ENCODE measurements around the gene MYLK4. TPM values are rescaled to one million over a fixed set of nuclear protein-coding genes. Genes with fewer than 3 reads are reported as not detected.

MYLK4 gene
- total RNA-seq, 4 donors from 2014 or later = 0.41 to 0.79 (median 0.67) TPM

- TF ChIP-seq POLR2AphosphoS5 (IDR thresholded peaks at IDR 0.05) = no peak
- no peak for TF ChIP-seq POLR2A (IDR thresholded peaks at IDR 0.05)
- no peak for TF ChIP-seq EP300 (IDR thresholded peaks at IDR 0.05; ENCODE audit: low read depth)
- TF ChIP-seq CTCF (IDR thresholded peaks at IDR 0.05) = no peak
- no peaks in the 10 kb centered on the region for H3K36me3 ChIP-seq
These were observed 98.8 kb downstream of the MYLK4 start for GRCh38 chr6:2651961-2652360.

GRCh38 chr6:2651536-2651935 lies 99.2 kb downstream of the MYLK4 start:
- 80 to 81% methylated on average over 1 of the region's 1 CpG for WGBS, 2 donors (ENCODE audit: low coverage in 1 of 2)
- TF ChIP-seq POLR2AphosphoS5 (IDR thresholded peaks at IDR 0.05) (no peak), CTCF (IDR thresholded peaks at IDR 0.05) (no peak), EP300 (IDR thresholded peaks at IDR 0.05; ENCODE audit: low read depth) (no peak), POLR2A (IDR thresholded peaks at IDR 0.05) (no peak)
- DNase-seq = no peak

More at GRCh38 chr6:2651961-2652360, 98.8 kb downstream of the MYLK4 start:
- WGBS, 2 donors (ENCODE audit: low coverage in 1 of 2) = 81 to 100% methylated on average over 3 of the region's 3 CpGs
- intact Hi-C loops (cut with DNase I; ENCODE audit: low total_unique reads) (no loop called here), in situ Hi-C loops (cut with MboI; ENCODE audit: low pct_ligation_motif_present in 1 of 4, low pct_unique_long_range_greater_than_20kb in 1 of 4, low sequenced_read_pairs in 3 of 4) (no loop called here)
- Histone ChIP-seq H3K9me3 (no peaks in the 10 kb centered on the region), H3K27me3 (peaks cover 12% of the 10 kb centered on the region), H3K4me1 (no peaks in the 10 kb centered on the region), H3K4me3 (no peak overlapping the region), H3K27ac (no peak overlapping the region)
- DNase-seq = no peak

GRCh38 chr6:2646346-2646745 lies 104.4 kb downstream of the MYLK4 start:
- Histone ChIP-seq H3K4me1 (no peaks in the 10 kb centered on the region), H3K27ac (no peak overlapping the region), H3K36me3 (no peaks in the 10 kb centered on the region), H3K27me3 (peaks cover 26% of the 10 kb centered on the region), H3K4me3 (no peak overlapping the region), H3K9me3 (no peaks in the 10 kb centered on the region)
- no peak for DNase-seq
- in situ Hi-C loops (cut with MboI; ENCODE audit: low pct_ligation_motif_present in 1 of 4, low pct_unique_long_range_greater_than_20kb in 1 of 4, low sequenced_read_pairs in 3 of 4) = loop anchor here in 2 of 4 donors (25.0 kb wide), 3 partner anchors 284 to 1059 kb away; no protein-coding TSS in a partner anchor
- WGBS, 2 donors (ENCODE audit: low coverage in 1 of 2) = 65 to 78% methylated on average over 2 to 3 of the region's 3 CpGs
- no peak for TF ChIP-seq EP300 (IDR thresholded peaks at IDR 0.05; ENCODE audit: low read depth)
- no peak for TF ChIP-seq CTCF (IDR thresholded peaks at IDR 0.05)
- no peak for TF ChIP-seq POLR2AphosphoS5 (IDR thresholded peaks at IDR 0.05)
- TF ChIP-seq POLR2A (IDR thresholded peaks at IDR 0.05) = no peak
- intact Hi-C loops (cut with DNase I; ENCODE audit: low total_unique reads) = no loop called here

More at GRCh38 chr6:2651536-2651935, 99.2 kb downstream of the MYLK4 start:
- in situ Hi-C loops (cut with MboI; ENCODE audit: low pct_ligation_motif_present in 1 of 4, low pct_unique_long_range_greater_than_20kb in 1 of 4, low sequenced_read_pairs in 3 of 4) = no loop called here
- Histone ChIP-seq H3K4me3 (no peak overlapping the region), H3K36me3 (no peaks in the 10 kb centered on the region), H3K4me1 (no peaks in the 10 kb centered on the region), H3K27ac (no peak overlapping the region), H3K27me3 (peaks cover 12% of the 10 kb centered on the region), H3K9me3 (no peaks in the 10 kb centered on the region)
- intact Hi-C loops (cut with DNase I; ENCODE audit: low total_unique reads) = no loop called here

GRCh38 chr6:2643935-2644539 lies 106.7 kb downstream of the MYLK4 start:
- no peak overlapping the region for H3K4me3 ChIP-seq
- TF ChIP-seq CTCF (IDR thresholded peaks at IDR 0.05) = no peak
- TF ChIP-seq EP300 (IDR thresholded peaks at IDR 0.05; ENCODE audit: low read depth) = no peak
- no peaks in the 10 kb centered on the region for H3K36me3 ChIP-seq
- in situ Hi-C loops (cut with MboI; ENCODE audit: low pct_ligation_motif_present in 1 of 4, low pct_unique_long_range_greater_than_20kb in 1 of 4, low sequenced_read_pairs in 3 of 4) (loop anchor here in 2 of 4 donors (25.0 kb wide), 3 partner anchors 282 to 1057 kb away; no protein-coding TSS in a partner anchor), intact Hi-C loops (cut with DNase I; ENCODE audit: low total_unique reads) (no loop called here)
- no peaks in the 10 kb centered on the region for H3K4me1 ChIP-seq
- H3K27ac ChIP-seq = no peak overlapping the region
- WGBS, 2 donors (ENCODE audit: low coverage in 1 of 2) = 83% methylated on average over 3 to 5 of the region's 5 CpGs
- H3K9me3 ChIP-seq = no peaks in the 10 kb centered on the region
- DNase-seq = no peak
- H3K27me3 ChIP-seq = peaks cover 26% of the 10 kb centered on the region

Data from transverse colon (tissue), 4 donors.